ENCODE results near the gene SYNJ2BP.
"Not testable (repeated sequence)": the region's sequence is repeated elsewhere in the genome, so short reads cannot be mapped to it uniquely, and the experiment has no call there.

DNA sequence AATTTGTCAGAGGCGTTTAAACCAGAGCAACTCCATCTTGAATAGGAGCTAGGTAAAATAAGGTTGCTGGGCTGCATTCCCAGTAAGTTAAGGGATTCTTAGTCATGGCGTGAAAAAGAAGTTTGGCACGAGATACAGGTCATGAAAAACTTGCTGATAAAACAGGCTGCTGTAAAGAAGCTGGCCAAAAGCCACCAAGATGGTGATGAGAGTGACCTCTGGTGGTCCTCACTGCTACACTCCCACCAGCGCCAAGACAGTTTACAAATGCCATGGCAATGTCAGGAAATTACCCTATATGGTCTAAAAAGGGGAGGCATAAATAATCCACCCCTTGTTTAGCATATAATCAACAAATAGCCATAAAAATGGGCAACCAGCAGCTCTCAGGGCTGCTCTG lies 13.6 kb downstream of the SYNJ2BP start:
- TF ChIP-seq, protein P1, sequence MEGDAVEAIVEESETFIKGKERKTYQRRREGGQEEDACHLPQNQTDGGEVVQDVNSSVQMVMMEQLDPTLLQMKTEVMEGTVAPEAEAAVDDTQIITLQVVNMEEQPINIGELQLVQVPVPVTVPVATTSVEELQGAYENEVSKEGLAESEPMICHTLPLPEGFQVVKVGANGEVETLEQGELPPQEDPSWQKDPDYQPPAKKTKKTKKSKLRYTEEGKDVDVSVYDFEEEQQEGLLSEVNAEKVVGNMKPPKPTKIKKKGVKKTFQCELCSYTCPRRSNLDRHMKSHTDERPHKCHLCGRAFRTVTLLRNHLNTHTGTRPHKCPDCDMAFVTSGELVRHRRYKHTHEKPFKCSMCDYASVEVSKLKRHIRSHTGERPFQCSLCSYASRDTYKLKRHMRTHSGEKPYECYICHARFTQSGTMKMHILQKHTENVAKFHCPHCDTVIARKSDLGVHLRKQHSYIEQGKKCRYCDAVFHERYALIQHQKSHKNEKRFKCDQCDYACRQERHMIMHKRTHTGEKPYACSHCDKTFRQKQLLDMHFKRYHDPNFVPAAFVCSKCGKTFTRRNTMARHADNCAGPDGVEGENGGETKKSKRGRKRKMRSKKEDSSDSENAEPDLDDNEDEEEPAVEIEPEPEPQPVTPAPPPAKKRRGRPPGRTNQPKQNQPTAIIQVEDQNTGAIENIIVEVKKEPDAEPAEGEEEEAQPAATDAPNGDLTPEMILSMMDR (IDR thresholded peaks at IDR 0.05), result peak; percentile 66
- not testable (repeated sequence) for TF ChIP-seq EZH2phosphoT487 (IDR thresholded peaks at IDR 0.05)
